GM19351 (cell line): ENCODE data around the gene PLAAT1.

Experiments
- ATAC-seq: cut with Tn5 transposase; IDR thresholded peaks from one replicate; pipeline ENCODE4 v1.9.1; 2021; ENCODE audit warnings: mild to moderate bottlenecking, moderate library complexity; ENCODE audit not compliant: unreplicated experiment

The PLAAT1 gene

GRCh38 chr3:193240850-193241706, at the start of gene PLAAT1:
Gene PLAAT1, plus strand, starts transcription at chr3:193241222. Its CDS starts 14,429 bp downstream, at chr3:193255651.
- peak; percentile 77 for ATAC-seq

DNA sequence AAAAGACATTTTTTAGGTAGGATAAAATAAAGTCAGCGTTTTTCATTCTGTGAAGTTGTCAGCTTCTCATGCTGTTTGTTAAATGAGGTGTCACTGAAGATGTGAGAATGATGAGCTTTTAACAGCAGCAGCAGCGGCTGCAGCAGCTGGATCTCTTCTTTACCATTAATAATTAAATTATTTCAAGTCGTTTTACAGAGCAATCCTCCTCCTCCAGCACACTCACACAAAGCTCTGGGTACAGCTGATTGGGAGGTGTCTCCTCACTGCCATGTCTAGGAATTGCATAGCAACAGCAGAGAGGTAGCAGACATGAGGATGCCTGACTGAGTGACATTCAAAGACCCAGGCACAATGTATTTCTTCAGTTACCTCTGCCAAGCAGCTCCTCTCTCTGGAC, 46.7 kb upstream of the PLAAT1 start:
- no peak for ATAC-seq

GRCh38 chr3:193196746-193197145, 44.3 kb upstream of the PLAAT1 start:
- ATAC-seq, result no peak

DNA sequence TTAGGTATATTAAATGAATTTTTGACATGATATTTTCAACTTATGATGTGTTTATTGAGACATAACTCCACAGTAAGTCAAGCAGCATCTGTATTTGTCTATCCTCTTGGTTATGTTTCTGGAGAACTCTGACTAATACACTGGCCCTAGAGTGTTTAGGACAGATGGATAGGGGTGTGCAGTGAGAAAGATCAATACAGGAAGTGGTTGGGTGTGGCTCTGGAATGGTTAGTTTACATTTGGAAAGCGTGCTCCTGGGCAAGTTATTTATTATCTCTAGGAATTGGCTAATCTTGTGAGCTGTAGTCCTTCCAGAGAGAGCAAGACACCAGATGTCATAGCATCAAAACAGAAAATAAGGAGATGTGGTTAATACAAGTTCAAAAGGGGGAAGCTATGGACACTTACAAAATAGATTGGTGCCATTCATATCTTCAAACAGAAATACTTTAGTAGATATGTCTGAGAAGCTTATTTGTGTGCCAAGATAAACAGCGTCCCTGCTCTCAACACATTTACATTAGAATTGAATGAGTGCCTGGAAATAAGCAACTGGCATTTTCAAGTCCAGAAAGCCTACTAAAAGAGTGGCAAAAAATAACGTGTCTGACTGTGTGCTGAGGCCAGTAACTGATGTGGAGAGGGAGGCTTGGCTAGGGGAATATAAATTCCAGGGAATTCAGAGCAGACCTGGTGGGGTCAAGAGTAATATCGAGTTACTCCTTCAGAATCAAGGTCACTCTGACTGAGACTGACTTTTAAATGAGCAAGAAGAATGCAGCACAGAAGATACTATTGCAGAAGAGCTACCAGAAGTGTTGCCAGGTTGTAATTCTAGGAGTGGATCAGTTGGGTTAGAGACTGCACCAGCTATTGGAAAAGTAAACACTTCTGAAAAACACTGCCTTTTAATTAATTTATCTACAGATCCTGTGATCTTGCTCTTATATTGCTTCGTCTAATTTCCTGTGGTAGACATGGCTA, 33.4 kb upstream of the PLAAT1 start:
- no peak for ATAC-seq

- no peak for ATAC-seq
Measured at GRCh38 chr3:193210618-193211017, 30.4 kb upstream of the PLAAT1 start.

DNA sequence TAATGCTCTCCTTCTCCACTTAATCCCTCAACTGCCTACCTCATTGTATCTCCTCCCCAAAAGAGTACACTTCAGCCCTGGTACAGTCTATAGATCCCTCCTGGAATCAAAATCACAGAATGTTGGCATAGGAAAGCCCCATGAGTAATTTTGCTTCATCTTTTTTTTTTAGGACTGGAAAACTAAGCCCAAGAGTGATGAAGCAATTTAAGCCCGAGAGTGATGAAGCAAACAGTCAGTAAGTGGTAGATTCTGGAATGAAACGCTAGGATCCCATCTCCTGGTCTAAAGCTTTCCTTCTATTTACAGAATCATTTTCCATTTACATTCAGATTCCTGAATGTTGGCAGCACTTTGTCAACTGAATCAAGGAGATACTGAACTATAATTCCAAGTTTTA, 29.8 kb upstream of the PLAAT1 start:
- no peak for ATAC-seq

- ATAC-seq, result no peak
Measured at GRCh38 chr3:193211984-193212383, 29.0 kb upstream of the PLAAT1 start.

DNA sequence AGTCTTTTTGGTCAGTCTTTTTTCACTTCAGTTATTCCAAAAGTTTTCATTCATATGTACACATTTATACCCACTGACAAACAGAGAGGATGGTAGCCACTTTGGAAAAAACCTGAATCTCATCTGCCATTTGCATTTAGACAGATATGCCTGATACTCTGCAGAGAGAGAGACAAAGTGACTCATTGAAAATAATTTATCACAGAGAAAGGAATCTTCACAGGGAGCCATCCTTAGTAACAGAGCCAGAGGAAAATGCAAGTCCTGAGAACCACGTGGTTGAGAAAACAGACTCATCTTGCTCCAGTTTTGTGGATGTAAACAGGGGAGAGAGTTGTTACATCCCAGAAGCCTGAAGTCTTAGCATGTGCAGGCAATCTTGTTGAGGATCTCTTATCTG, 28.2 kb upstream of the PLAAT1 start:
- no peak for ATAC-seq

DNA sequence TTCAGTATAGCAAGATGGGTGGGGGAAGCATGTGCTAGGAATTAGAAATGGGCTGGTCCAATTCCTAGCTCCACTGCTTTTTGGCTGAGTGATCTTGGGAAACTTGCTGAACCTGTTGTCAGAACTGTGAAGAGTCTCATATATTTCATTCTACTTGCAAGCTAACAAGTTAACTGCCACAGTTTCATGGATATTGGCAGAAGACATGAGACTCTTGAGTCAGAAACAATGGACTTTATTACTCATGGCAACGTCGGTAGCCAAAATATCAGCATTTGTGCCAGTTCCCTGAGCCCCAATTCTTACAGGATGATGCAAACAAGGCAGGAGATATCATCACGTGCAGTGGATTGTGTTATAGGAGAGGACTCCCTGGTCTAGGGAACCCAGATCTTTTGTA, 26.6 kb upstream of the PLAAT1 start:
- ATAC-seq, result no peak

- no peak for ATAC-seq
Measured at GRCh38 chr3:193225302-193226125, 15.5 kb upstream of the PLAAT1 start.

DNA sequence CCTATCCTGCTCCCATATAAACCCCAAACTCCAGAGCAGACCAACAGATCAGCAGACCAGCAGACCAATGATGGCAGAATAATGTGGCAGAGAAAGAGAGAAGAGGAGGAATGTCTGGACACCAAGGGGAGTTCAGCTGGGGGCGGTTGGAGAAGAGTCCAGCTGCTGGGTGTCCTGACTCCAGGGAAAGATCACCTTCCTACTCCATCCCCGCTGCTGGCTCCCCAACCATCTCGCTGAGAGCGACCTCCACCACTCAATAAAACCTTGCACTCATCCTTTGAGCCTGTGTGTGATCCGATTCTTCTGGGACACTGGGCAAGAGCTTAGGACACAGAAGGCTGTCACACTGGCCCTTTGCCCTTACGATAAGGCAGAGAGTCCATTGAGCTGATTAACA, 12.8 kb upstream of the PLAAT1 start:
- ATAC-seq, result no peak

DNA sequence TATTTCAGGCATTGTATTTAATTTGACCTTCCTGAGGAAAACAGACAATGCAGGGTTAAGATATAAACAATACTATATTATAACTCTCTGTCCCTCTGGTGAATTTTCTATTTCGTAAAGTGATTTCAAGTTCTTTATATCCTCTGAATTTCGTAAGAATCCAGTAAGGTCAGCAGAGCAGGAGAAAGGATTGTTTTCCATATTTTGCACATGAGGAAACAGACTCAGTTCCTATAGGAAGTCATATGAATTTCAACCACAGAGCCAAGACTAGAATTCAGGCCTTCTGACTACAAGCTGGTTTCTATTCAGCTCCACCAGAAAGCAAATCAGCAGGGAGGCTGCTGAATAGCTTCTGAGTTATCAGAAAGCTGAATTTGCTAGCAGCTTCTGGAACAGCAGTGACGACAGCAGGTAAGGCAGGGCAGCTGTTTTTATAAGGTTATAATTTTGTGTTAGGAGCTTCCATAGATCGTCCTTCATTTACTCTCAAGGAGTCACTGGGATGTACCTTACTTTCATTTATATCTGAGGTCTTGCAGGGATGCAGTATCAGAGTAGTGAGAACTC, 11.1 kb upstream of the PLAAT1 start:
- no peak for ATAC-seq

DNA sequence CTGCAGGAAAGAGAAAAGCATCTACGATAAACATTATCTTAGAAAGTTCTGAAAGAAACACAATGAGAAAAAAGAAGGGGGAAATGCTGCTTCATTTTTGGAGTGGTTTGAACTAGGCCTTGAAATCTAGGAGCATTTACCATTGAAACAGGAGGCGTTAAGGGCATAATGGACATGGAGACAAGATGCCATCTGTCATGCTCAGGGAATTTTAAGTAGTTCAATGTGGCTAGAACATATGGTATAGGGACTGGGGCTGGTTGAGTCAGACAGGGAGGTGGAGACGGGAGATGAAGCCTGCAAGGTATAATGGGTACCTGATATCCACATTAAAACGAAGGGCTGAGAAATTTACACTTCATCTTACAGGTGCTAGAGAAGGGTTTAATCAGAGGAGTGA, 10.4 kb upstream of the PLAAT1 start:
- no peak for ATAC-seq

DNA sequence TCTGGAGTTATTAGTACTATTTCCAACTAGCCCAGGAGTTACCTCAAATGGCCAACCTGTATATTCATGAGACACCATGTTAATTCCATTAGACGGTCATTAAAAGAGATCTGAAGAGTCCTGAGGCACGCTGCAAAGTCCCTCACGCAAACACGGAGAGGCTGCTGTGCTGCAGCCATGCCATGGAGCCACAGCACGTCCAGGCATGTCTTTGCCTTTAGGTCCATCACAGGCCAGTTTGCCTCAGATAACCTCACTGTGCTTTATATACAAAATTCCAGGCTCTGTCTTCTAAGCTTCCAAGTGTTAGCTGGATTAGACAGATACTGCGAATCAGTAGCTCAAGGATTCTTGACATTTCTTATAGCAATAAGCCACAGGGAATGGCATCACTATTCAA, 9.8 kb upstream of the PLAAT1 start:
- no peak for ATAC-seq

GRCh38 chr3:193236599-193236998, 4.4 kb upstream of the PLAAT1 start:
- ATAC-seq, result no peak

DNA sequence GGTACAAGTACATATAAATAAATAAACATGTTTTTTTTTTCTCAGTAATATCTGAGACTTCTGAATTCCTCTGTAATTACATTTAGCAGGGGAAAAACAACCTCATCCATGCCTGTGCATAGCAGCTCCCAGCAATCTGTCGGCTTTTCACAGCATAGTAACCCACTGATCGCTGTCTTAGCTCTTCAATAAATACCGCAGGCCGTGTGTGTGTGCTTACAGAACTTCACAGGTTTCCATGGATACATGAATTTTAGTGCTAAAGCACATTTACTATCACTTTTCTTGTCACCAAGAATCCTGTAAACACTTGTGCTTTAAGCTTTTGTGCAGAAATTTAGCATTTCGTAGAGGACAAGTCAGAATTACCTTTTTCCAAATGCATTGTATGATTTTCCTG, 4.0 kb upstream of the PLAAT1 start:
- no peak for ATAC-seq

GRCh38 chr3:193240436-193240849, 579 bp upstream of the PLAAT1 start:
- no peak for ATAC-seq

DNA sequence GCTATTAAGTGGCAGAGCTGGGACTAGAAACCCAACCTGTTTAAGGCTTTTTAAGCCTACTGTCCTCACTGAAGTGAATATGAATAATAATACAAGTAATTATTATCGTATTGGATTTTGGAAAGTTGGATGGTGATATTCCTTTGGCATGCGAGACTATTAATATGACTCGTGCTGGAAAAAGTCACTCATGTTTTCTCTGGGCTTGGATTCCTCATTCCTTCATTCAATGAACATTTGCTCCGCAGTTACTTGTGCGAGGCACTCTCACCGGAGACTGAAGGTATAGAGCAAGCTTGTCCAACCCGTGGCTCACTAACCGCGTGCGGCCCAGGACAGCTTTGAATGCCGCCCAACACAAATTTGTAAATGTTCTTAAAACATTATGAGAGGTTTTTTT, 694 bp downstream of the PLAAT1 start:
- no peak for ATAC-seq

DNA sequence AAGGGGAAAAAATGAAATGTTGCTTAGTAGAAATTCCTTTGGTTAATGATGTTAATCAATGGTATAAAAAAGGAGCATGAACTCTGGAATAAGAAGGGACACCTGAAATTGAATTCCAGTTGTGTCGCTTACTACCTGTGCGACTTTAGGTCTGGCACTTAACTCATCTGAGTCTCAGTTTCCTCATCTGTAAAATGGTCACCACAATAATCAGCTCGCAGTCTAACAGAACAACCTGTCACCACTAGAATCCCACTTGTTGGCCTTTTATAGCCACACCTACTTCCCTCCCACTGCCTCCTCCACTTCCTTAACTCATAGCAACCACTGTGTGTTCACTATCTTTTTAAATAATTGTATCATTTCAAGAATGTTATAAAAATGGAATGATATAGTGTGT, 2.5 kb downstream of the PLAAT1 start:
- no peak for ATAC-seq

- no peak for ATAC-seq
Measured at GRCh38 chr3:193248848-193249468, 7.9 kb downstream of the PLAAT1 start.
